ENCODE measurements around the gene RPL19.

DNA sequence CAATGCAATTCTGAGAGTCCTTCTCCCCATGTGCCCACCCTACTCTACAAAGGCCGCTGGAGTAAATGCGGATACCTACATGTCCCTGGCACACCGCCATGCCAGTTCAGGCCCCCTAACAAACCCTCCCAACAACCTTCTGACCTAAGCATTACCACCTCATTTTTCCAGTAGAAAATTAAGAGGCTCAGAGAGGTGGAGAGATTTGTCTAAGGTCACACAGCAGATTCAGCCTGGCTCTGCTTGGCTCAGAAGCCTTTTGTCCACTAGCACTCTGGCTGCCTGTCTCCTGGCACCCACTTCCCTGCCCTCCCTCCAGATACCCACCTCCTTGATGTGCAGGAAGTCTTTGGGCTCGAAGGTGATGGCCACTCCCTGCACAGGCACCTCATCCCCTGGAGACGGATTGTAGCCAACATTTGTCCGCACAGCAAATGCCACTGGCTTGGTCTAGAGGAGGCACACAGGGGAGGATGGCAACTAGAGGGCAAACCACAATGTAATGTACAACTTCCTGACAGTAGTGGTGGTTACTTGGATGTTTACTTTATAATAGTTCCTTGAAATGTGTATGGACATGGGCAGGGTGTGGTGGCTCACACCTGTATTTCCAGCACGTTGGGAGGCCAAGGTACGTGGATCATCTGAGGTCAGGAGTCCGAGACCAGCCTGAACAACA, 12.8 kb upstream of the RPL19 start:
- no peak for TF ChIP-seq CTCF (IDR thresholded peaks at IDR 0.05)
- no peak for TF ChIP-seq EP300 (IDR thresholded peaks at IDR 0.05)
- TF ChIP-seq POLR2A (IDR thresholded peaks at IDR 0.05; ENCODE audit: low read depth) = no peak
- TF ChIP-seq POLR2AphosphoS5 (IDR thresholded peaks at IDR 0.05) = no peak
